ENCODE results near the gene TXNIP. TPM values are rescaled to one million over a fixed set of nuclear protein-coding genes. Genes with fewer than 3 reads are reported as not detected.

The TXNIP gene
- total RNA-seq, 4 donors from 2014 or later = 739 to 2,947 (median 1,128) TPM

GRCh38 chr1:146007489-146008133 lies 11.2 kb upstream of the TXNIP start:
- H3K4me3 ChIP-seq (replicated peaks in 1 of 3) = no peak overlapping the region
- H3K36me3 ChIP-seq = no peaks in the 10 kb centered on the region
- peaks cover 12 to 47% of the 10 kb centered on the region in 2 donors for H3K4me1 ChIP-seq
- intact Hi-C loops (cut with DNase I) = no loop called here
- 89 to 90% methylated on average over 8 of the region's 8 CpGs for WGBS, 2 donors
- H3K9me3 ChIP-seq = no peaks in the 10 kb centered on the region
- no peak for DNase-seq
- TF ChIP-seq POLR2A (IDR thresholded peaks at IDR 0.05) (no peak), CTCF (IDR thresholded peaks at IDR 0.05) (peak in 1 of 6 experiments; percentile 1)
- no peaks in the 10 kb centered on the region for H3K27me3 ChIP-seq
- peak overlapping the region; percentile 47 to 84 (median 81) for H3K27ac ChIP-seq

GRCh38 chr1:146001709-146002108 lies 5.3 kb upstream of the TXNIP start:
- intact Hi-C loops (cut with DNase I) = no loop called here
- Histone ChIP-seq H3K36me3 (no peaks in the 10 kb centered on the region), H3K27me3 (no peaks in the 10 kb centered on the region), H3K4me3 (replicated peaks in 1 of 3) (no peak overlapping the region), H3K9me3 (no peaks in the 10 kb centered on the region), H3K4me1 (peaks cover 34 to 51% of the 10 kb centered on the region in 2 donors), H3K27ac (peak overlapping the region; percentile 56 to 73 (median 72))
- 92 to 98% methylated on average over 2 of the region's 2 CpGs for WGBS, 2 donors
- no peak for TF ChIP-seq POLR2A (IDR thresholded peaks at IDR 0.05)
- no peak for TF ChIP-seq CTCF (IDR thresholded peaks at IDR 0.05)
- no peak for DNase-seq

- no peaks in the 10 kb centered on the region for H3K27me3 ChIP-seq
- DNase-seq = peak; percentile 79
- H3K36me3 ChIP-seq = peaks cover 13 to 17% of the 10 kb centered on the region in 2 donors
- intact Hi-C loops (cut with DNase I) = no loop called here
- H3K4me3 ChIP-seq (replicated peaks in 1 of 3) = peak overlapping the region in 1 of 3 donors; percentile 82
- peaks cover 34 to 38% of the 10 kb centered on the region in 2 donors for H3K4me1 ChIP-seq
- H3K27ac ChIP-seq = peak overlapping the region; percentile 92 to 96 (median 94)
- H3K9me3 ChIP-seq = no peaks in the 10 kb centered on the region
- 2 to 4% methylated on average over 5 of the region's 5 CpGs for WGBS, 2 donors
- TF ChIP-seq POLR2A (IDR thresholded peaks at IDR 0.05) (peak in 1 of 2 donors; percentile 64), CTCF (IDR thresholded peaks at IDR 0.05) (no peak)
These were observed 3.1 kb upstream of the TXNIP start for GRCh38 chr1:145999321-146000024.

GRCh38 chr1:145997718-145998023 lies 1.3 kb upstream of the TXNIP start:
- no peaks in the 10 kb centered on the region for H3K9me3 ChIP-seq
- peak overlapping the region; percentile 92 to 96 (median 94) for H3K27ac ChIP-seq
- TF ChIP-seq POLR2A (IDR thresholded peaks at IDR 0.05) (no peak), CTCF (IDR thresholded peaks at IDR 0.05) (no peak)
- peaks cover 31 to 35% of the 10 kb centered on the region in 2 donors for H3K36me3 ChIP-seq
- 28 to 45% methylated on average over 3 of the region's 3 CpGs for WGBS, 2 donors
- intact Hi-C loops (cut with DNase I) = no loop called here
- H3K27me3 ChIP-seq = no peaks in the 10 kb centered on the region
- no peak for DNase-seq
- H3K4me3 ChIP-seq (replicated peaks in 1 of 3) = peak overlapping the region in 2 of 3 donors; percentile 63 to 82
- H3K4me1 ChIP-seq = peaks cover 33 to 34% of the 10 kb centered on the region in 2 donors
